GM19397 (cell line): ENCODE data around the gene NRXN3.

Experiments
- ATAC-seq: cut with Tn5 transposase; IDR thresholded peaks from one replicate; pipeline ENCODE4 v1.9.1; 2021; ENCODE audit warnings: mild to moderate bottlenecking, moderate library complexity; ENCODE audit not compliant: unreplicated experiment

The NRXN3 gene

DNA sequence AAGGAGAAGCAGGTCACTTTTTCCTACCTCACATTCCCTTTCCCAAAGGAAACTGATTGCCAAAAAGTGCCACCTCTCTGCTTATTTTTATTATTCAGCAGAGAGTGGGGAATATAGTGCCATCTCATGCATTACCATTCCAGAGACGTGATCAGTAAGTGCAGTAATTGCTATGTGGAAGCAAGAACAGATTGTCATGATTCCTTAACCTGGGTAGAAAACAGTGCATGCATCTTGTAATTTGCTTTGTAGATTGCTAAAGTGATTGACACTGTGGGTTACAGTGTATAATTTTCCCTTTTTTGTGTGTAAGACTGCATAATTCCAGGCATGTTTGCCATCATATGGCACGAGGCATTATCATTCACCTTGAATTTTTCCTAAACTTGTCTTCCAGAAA is 1708.6 kb downstream of the NRXN3 start:
- ATAC-seq: no peak

DNA sequence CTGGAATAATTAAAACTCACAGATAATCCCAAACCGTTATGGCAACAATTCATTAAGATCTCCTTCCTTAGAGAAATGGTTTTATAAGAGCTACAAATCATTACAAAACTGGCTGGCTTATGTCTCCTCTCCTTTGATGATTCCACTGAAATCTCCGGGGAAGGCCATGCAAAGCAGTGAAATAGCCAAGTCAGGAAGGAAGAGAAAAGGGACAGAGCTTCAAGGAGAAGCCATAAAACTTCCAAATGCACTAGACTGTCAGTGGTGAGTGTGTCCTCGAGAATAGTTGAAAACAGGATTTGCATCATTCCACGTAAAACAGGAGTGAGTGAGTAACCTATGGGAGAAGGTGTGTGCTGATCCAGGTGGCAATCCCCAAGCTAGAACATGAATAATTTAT is 1711.1 kb downstream of the NRXN3 start:
- no peak for ATAC-seq

DNA sequence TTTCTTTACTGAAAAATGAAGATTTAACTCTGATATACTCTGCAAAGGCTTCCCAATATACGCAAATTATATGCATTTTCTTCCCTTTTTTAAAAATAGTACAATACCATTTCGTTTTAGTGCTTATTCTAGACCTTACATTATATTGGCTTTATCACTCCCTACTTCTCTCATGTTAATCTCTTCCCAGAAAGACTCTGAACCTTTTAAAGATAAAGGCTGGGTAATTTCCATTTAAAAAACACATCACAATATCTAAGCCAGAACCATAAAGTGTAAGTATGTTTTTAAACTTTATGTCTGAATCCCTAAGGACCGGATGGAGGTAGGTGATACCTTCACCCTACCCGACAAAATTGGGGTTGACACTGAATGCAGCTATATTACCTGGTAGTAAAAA is 1720.4 kb downstream of the NRXN3 start:
- ATAC-seq: no peak

DNA sequence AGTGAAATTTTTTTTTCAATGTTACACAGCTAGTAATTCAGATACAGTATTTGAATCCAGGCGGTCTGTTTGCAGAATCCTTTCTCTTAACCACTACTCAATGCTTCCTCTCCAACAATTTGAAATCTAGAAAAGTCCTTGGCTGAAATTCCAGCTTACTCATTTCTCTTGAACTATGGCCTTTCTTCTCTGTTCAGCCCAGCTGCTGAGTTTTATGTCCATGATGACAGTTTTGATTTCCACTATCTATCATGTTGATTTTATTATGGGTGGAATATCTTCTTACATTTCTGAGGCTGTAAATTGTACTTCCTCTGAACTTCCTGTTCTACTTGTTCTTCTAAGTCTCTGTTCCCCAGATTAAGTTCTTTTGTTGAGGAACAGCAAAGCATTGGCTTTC is 1725.8 kb downstream of the NRXN3 start:
- no peak for ATAC-seq

DNA sequence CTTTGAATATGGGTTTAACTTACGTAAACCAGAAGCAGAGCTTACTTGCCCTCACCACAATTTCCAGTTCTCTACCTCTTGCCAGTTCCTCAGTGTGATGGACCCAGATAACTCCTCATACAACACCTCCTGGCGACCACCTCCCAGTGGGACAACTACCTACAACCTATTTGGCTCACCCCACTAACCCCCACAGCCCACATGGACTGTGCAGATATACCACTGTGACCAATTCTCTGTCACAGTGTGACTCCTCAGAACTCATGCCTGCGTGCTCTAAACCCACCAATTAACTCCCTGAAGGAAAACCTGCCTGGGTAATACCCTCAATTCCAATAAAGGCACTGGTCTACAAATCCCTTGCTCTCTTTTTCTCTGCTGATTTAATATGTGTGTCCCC is 1729.4 kb downstream of the NRXN3 start:
- ATAC-seq: no peak

DNA sequence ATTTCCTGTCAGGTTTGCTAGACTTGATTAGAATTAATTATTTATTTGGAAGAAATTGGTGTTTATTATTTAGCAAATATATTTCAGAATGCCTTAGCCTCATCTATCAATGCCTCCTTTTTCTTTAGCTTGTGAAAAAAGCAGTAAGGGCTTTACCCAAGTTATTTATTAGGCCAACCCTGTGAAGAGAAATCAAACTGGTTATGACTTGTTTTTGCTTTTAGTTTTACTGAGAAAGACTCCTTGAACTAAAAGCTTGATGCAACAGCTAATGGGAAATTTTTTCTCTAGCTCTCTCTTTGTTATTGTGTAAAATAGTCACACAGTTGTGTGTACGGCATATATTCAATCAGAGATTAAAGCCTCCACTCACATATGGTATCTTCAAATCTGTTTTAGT is 1734.3 kb downstream of the NRXN3 start:
- ATAC-seq: no peak

DNA sequence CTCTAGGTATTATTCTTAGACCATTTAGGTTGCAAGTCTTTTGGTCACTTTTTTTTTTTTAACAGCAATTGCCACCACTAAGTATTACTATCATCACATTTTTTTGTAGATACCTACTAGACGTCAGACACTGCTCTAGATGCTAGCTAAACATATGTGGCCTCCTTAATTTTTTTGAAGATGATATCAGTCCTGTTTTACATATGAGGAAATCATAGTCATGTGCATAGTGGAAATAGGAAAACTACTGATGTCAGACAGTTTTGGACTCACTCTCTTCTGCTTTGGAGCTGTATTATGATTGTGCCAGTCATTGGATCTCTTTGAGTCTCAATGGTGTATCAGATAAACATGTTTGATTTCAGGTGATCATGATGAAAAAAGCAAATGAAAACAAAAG is 1736.8 kb downstream of the NRXN3 start:
- ATAC-seq: no peak

DNA sequence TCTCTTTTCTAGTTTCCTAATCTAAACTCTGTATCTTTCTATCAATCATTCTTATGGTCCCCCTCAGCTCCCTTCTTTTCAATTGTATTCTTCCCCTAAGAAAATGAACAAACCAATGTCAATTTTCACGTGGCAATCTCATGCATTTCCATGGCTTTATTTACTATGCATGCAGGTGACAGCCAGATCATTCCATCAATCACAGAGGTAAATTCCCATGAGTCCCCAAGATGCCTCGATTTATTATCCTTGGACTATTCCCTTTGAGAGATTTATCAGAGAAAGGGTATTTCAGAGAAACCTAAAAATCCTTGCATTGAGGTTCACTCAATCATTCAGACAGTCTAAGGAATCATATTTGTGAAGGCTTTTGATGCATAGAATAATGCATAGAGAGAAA is 1739.9 kb downstream of the NRXN3 start:
- ATAC-seq: no peak

DNA sequence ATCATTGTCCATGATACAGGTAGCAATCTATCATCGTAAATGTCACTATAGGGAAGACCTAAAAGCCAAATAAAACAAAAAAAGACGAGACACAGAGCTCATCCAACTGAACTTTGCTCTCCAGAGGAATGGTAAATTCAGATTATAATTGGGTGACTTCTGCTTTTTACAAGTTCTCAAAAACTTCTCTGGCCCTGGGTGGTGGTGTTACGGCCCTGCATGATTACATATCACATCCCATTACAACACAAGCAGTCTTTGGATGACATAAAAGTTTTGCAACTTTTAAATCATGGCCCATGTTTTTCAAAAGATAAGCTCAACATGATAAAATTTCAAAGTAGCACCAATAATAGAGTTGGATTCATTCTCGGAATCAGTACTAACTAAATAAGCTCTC is 1741.6 kb downstream of the NRXN3 start:
- ATAC-seq: no peak

DNA sequence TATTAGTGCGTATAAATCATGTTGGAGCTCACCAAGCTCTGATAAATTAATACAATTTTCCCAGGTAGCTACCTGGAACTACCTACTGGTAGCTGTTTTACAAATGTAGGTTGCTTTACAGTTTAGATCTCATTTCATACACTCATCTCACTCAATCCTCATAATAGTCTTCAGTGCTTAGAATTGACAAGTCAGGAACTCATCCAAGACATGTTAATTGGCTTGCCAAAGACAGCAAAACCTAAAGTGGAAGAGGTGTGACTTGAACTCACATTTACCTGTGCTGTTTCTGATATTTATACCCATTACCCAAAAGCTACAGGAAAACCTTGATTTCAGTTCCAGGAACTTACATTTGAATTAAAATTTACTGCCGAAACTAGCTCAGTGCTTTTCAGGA is 1744.4 kb downstream of the NRXN3 start:
- ATAC-seq: no peak

DNA sequence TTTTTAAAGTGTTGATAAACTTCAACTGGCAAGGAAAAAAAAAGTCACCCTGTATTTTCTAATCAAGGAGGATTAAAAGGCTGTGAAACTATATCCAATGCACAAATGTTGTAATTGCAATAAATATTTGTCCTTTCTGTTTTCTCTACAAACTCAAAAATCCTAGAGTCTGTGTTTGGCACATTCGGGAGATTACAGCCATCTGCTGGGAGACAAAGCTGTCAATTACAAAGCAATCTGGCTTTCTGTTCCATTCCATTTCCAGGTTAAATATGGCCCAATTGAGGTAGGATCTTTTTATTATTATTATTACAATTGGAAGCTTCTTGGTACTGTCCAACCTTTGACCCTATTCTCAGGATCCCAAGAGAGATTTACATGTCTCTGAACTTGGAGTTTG is 1745.2 kb downstream of the NRXN3 start:
- ATAC-seq: no peak

DNA sequence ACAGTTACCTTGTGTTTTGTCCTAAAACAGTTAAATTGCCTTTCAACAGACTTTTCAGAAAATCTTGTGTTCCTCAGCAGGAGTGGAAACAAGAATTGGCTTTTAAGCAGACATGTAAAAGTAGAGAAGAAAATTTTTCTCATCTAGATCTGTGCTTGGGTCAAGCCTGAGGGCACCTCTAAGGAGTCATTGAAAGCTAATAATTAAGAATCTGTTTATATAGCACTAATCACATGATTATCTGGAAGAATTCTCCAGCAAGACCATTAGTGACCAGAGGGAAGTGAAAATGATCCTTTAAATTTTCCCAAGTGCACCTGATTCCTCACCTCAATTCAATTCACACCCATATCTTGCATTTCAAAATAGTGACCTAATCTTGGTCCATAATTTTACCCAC is 1746.1 kb downstream of the NRXN3 start:
- ATAC-seq: no peak

DNA sequence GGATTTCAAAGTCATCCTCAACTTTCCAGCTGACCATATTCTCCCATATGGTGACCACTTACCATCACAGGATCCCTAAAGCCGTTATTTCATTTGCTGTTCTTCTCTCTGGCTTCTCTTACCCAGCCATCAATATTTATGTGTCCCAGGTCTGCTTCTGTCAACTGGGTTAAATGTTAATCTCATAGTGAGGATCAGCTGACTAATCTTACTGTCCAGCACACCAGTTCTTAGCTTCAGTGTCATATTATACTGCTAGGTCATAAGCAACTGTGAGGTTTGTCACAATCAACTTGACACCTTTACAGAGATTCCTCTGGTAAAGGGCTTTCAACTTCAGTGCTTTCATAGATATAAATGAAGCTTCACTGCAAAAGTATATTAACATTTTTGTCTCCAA is 1746.7 kb downstream of the NRXN3 start:
- no peak for ATAC-seq
